ENCODE data around the gene BZW1.

BZW1 gene

DNA sequence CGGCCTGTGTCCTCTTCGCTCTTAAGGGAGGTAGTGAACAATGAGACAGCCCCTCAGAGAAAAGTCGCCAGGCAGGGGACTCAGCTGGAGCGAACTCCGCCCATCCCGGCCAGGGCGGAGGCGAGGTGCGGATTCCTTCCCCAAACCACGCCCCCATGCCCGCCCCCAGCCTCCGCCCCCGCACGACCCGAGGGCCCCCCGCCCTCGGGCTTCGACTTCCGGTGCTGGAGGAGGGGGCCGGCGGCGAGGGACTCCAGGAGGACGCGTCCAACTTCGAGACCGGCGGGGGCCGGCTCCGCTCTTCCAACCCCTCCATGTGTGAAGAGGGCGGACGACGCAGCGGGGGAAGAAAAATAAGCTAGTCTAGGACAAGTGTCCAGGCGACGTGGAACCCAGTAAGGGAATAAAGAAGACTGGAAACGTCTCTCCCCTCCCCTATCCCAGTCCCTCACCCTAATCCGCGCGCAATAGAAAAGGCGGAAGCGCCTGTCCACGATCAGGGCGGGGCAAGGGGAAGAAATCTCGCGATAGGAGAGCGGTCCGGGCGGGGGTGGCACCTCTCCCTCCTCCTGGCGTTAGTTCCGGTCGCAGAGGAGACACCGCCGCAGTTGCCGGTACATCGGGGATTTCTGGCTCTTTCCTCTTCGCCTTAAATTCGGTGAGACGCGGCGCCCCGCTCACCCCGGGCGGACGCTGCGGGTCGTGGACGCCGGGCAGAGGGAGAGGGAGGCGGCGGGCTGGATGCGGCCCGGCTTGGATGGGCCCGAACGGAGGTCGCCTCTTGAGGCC lies at the start of gene BZW1:
Gene BZW1 (plus strand): TSS at position 578 of the 789 bp plus-strand sequence. CDS start 1,308 bp downstream, outside the sequence.
- DNase-seq, result peak; percentile 98

DNA sequence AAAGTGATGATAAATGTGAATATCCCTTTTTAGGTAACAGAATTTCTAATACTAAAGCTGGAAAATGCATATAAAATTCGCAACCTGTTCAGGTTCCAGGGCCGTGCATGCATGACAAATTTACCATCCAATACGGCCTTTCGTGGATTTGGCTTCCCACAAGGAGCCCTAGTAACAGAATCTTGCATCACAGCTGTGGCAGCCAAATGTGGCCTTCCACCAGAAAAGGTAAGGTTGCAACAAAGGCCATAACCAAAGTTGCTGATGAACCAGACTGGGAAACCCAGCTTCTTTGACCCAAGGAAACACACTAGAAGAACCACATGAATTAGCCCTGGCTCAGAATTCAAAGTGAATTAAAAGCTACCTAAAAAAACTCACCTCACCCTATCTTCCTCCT lies 49.6 kb upstream of the BZW1 start:
- DNase-seq, result no peak

DNA sequence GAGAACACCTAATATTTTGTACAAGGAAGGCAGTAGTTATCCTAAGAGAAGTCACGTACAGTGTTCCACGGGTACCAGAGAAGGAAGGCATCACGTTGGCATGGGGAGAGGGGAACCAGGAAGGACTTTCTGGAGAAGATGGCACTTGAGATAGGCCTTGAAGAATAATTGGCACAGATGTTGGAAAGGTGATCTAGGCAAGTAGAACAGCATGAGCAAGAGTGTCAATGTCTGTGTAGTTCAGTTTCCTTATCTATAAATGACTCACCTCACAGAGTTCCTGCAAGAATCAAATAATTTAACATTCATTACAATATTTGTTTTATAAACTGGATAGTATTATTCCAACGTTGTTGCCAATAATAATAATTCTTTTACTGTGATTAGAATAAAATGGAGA lies 48.3 kb upstream of the BZW1 start:
- DNase-seq, result no peak

DNA sequence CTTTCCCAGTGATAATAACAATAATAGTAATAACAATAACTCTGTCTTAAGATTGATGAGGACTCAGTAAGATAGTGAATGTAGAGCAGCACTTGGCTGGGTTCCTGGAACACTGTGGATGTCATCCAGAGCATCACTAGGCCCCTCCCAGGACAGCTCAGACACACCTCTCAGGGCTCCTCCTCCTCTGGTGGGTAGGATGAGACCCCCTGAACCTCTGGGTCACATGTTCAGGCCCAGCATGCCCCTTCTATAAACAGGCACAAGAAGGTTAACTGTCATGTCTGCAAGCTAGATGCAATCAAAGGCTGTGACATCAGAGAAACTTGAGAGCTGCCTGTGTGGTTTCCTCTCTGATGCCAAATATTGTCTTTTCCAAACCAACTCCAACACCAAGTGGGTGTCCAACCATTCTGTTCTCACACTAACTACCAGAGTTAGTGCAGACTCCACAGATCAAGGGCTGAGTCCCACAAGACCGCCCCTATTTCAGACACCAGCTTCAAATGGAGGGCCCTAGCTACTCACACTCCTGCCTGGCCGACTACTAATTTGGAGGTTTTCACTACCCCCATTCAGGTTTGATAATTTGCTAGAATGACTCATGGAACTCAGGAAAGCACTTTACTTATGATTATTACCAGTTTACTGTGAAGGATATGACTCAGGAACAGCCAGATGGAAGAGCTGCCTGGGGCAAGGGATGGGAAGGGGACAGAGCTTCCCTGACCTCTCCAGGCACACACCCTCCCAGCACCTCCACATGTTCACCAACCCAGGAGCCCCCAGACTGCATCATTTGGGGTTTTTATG lies 46.4 kb upstream of the BZW1 start:
- DNase-seq, result peak; percentile 82

DNA sequence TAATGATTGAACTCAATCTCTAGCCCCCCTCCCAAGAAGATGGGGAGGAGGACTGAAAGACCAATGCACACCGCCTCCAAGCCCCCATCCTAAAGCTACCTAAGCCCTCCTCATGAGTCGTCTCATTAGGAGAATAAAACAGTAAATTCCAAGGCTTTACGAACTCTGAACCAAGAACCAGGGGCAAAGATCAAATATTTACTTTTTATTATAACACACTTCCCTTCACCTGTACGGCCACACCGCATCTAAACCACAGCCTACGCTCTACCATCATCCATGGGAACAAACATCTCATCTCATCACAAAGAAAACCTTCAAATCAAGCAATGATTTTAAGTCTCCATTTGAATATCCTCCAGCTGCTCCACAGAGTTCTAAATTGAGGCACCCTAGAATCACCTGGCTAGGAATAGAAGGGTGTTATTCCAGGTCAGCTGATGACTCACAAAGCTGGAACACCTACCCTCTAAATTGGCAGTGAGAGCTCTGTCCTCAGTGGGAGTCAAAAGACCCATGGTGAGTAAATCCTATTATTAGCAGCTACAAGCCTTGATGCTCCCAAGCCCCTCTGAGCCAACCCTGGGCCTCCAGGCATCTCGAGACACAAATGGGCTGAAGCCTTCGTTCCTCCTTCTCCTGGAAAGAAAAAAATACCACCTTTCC lies 45.6 kb upstream of the BZW1 start:
- no peak for DNase-seq

DNA sequence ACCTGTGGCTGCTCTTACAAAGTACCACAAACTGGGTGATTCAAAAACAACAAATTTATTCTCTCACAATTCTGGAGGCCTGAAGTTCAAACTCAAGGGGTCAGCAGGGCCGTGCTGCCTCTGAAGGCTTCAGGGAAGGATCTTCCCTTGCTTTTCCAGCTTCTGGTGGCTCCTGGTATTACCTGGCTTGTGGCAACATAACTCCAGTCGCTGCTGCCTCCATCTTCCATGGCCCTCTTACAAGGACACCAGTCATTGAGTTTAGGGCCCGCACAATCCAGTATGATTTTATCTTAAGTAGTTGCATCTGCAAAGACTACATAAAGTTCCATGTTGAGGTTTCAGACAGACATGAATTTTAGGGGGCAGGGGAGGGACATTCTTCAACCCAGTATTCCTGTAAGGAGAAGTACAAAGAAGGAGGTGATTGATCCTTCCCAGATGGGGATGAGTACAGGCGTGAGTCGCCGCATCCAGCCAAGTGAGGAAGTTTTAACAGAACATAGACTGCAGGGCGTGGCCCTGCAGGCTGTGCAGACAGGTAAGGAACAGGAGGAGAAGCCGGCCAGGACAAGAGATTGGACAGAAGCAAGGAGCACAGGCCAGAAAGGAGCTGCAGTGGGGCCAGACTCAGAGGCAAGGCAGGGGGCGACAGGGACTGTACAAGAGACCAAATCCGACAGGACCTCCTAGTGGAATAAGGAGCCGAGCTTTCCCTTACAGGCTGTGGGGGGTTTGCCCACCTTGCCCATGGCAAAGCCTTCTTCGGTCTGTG lies 44.4 kb upstream of the BZW1 start:
- no peak for DNase-seq

DNA sequence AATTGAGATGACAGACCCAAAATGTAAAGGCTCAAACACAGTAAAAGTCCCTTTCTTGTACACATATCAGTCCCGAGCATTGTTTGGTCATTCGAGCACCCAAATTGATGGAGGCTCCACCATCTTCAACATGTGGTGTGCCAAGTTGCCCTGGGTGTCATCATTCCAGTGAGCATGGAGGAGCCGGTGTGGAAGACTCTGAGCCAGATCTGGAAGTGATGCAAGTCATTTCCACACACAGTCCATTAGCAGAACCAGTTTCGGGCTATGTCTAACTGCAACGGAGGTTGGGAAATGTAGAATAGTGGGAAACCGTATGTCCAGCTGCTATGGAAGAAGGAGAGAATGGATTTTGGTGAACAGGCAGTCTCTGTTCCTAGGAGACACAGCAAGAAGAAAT lies 40.9 kb upstream of the BZW1 start:
- DNase-seq, result no peak

DNA sequence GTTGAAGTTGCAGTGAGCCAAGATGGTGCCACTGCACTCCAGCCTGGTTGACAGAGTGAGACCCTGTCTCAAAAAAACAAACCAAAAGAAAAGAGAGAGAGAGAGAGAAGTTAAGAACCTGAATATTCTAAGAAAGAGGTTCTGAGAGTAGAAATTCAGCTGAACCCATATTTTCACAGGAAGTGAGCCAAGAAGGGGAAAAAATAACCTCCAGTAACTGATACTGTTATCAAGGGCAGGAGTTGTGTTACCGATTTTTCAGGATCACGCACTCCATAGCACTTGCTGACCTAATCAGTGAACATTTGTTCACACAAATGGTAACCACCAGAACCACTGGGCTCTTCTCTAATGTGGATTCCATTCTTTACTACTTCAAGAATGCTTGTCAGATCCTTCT lies 39.1 kb upstream of the BZW1 start:
- DNase-seq, result no peak

DNA sequence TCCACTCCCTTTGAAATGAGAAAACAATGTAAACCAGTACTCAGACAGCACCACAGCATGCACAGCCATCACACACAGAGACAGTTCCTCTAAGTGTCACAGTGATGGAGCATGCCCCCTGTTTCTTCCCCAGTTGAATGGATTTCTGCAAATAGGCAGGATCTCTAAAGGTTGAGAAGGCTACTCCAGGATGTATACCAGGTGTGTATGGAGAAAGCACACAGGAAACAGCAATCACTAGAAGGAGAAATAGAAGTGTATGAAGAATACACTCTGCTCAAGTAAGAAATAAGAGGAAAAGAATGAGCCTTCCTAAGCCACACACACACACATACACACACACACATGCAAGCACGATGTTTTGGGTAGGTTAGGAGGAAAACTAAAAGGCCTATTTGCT lies 38.6 kb upstream of the BZW1 start:
- no peak for DNase-seq

DNA sequence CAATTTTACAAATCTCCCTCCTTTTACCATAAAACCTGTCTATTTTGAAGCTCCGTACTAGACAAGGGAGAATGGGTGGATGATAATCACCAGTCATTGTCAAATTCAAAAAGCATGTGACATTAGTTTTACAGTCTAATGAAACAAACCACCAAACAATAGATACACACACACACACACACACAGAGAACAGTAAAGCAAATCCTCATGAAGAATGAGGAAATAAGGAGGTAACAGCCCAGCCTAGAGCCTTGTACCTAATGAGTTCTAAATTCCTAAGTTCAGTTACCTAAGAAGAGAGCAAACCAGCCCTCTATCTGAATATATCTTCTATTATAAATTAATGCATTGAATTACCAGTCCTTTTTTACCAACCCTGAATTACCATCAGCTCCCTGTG lies 36.8 kb upstream of the BZW1 start:
- DNase-seq, result no peak

DNA sequence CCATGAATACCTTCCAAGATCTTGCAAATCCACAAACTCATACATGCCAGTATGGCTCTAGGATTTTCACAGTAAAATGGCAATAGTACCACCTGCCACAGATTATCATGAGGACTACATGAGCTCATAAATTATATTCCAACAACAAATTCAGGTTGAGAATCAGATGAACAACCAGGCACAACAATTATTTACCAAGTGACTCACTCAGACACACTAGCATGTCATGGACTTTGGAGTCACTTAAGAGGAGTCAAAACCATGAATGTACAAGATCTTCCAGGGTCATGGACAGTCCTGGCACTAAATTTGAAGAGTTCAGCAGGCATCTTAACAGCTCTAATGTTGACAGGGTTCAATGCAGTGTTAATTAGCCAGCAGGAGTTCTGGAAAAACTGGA lies 34.4 kb upstream of the BZW1 start:
- no peak for DNase-seq

DNA sequence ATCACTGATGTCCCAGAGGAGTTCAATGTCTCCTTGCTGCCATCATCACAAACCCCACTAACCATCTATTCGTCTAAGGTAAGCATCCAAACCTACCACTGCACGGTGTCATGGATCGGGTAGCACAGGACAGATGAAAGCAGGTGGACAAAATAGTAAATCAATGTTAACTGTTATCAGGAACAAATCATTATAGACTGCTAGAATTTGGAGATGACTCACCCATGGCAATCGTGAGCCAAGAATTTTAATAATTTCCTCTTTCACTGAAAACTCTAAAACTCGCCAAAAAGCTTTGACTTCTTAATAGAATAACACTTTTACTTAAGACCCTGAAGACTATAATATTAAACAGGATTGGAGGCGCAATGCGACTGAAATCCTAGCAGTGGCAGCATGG lies 33.7 kb upstream of the BZW1 start:
- DNase-seq, result no peak

DNA sequence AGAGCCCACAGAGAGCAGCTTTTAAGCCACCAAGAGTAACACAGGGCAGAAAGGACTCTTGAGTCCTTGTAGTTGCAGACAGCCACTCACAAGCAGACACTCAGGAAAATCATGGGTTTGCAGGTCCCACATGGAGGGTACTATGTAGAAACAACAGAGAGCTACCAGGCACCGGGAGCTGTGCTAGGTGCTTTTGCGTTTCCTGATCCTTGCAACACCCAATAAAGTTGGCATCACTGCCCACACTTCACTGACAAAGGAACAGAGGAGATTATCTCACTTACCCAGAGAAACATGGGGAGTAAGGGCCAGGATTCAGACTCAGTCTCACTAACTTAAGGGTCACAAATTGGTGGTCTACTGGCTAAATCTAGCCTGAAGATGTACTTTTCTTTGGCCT lies 32.5 kb upstream of the BZW1 start:
- no peak for DNase-seq

DNA sequence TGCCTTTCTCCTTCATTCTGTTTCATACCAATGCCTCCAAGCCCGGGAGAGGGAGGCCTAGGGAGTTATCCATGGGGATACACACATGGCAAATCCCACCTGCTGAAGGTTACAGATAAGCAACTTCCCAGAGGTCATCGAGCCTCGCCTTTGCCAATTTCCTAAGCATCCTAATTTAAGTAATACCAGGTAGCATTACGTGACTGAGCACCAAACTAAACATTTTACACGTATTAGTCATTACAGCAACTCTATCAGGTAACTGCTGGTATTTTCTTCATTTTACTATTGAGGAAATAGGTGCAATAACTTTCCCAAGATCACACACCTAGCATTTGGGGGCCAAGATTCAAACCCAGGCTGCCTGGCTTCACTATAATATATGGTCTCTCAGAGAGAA lies 30.1 kb upstream of the BZW1 start:
- no peak for DNase-seq

DNA sequence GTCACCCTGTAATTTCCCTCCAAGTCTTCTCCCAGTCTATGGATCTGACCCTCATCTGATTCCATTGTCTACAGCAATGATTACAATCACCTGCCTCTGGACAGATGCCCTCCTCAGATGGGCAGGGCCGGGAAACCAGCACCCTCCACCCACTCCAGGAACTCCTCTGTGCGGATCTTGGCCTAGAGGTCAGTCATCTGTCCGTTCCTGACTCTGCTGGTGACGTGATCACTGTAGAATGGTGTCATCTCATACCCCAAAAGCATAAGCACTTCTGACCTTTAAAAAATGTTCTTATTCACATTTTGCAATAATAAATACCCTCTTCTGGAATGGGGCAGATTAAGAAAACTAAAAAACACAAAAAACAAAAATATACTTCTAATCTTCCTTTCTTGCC lies 29.5 kb upstream of the BZW1 start:
- DNase-seq, result no peak

DNA sequence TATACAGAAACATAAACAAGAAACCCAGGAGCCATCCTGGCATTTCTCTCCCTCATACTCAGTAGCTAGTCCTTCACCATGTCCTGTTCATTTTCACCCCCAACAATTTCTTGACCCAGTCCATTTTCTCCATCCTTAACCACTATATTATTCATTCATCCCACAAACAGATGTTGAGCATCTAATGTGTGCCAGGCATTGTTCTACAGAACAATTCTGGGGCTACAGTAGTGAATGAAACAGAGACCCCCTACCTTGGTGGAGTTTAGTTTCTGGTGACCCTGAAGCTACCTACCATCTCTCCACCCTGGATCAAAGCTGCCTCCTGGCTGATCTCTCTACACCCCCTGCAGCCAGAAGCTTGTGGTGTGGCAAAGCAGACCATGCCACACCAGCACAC lies 27.5 kb upstream of the BZW1 start:
- no peak for DNase-seq

DNA sequence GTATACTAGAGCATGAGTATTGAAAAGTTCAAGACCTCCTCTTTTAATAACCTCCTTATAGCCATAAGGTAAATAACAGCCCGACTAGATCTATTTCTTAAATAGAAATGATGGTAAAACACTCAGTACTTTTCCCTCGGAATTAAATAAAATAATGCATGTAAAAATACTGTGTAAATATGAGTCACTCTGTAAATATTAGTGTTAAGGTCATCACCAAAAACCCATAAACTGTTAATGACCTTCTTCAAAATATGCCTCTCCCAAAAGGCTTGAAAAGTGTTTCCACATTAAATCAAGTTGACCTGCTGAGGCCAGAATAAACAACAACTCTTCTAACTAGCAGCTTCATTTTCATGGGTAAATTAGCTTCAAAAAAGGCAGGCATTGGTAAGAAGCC lies 25.3 kb upstream of the BZW1 start:
- DNase-seq, result no peak

DNA sequence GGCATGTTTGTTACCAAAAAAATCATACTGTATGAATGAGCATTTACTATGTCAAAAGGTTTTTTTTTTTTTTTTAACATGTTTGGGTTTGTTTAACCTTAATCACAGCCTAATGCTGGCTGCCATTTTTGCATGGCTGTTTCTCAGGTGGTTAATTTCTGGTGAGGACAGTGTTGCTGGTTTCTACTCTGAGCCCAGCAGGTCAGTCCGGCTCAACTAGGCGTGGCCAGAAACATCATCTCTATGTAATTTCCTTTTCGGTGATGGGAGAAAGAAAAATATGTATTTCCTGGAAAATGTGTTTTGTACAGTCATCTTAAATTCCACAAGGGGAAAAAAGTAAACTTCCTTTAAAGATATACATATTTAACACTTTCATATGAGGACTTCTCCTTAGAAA lies 24.9 kb upstream of the BZW1 start:
- DNase-seq, result peak; percentile 44

DNA sequence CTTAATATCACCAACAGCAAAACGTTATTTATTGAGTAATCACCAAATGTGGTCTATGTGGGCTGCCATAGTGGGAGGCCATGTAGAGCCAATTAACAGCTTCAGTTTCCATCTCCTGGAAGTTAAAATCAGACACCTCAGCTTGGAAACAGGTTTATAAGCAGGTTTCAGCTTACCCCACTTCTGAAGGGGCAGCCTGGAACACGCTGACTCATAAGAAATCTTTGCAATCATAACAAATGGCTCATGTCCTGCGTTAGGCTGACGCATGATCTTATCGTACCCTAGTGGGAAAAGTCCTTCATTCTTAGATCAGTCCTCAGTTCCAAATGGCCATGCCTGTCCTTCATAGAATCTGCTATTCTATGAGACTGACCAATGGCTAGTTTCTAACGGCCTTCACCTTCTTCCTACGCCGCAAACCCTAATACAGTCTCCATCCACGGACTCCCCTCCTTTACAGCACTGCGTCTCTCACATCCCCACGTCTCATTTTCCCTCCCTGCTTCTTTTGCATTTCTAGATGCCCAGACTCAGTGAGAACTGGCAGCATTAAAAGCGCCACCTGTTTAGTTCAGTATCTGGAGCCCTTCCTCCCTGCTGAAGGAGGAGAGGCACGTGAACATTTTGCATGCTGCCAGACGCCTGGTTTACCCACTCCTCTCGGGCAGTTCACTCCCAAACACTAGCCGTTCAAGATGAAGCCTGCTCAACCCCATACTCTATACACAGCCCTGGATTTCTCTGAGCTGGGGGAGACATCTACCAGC lies 24.2 kb upstream of the BZW1 start:
- DNase-seq, result peak; percentile 69

DNA sequence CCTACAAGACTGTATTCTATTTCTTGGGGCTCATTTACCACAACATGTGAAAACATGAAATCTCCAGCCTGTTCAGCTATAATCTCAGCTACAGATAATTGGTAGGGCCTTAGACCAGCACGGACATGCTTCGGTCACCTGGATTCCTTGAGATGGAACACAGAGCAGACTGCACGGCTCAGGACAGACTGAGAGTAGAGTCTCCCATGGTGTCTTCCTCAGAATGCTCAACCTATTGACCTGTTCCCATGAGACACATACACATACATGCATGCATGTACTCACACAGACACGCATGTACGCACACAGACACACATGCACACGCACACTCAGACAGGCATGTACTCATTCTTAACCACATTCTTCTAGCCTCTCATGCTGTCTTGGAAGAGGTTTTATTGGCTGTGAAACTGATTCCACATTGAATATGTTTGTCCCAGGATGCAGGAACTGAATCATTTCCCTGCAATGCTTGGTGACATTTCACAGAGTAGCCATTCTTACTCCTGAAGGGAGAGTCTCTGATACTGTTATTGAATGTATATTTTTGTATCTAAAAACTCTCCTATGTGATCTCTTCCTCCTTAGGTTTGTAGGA lies 23.5 kb upstream of the BZW1 start:
- no peak for DNase-seq

DNA sequence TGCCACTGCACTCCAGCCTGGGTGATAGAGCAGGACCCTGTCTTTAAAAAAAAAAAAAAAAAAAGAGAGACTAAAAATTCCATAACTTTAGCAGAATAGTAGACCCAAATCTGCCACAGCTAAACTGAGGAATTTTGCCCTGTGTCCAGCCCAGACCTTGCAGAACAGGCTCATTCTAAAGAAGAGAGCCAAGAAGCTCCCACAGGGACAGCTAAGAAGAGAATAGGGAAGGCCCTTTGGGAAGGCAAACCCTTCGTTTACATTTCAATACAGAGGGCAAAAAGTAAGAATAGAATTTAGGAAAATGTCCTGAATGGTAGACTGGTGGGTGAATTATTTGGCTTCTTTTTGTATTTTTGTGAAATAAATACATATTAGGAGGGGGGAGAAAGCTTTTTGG lies 21.5 kb upstream of the BZW1 start:
- no peak for DNase-seq

DNA sequence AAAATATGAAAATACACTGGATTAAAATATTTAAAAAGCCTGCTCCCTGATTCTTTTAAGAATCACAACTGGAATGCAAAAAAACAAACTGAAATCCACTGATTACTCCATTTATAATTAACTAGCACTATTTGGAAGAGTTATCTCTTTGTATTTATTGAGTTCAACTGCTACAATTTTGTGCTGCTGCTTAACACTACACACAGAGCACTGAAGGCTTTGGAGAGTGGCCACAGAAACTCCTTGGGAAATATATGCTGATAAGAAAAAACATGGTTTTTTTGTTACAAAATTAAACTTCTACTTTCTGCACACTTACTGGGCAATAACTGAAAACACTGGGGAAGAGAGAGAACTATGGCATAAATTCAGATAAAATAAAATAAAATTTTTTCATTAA lies 19.8 kb upstream of the BZW1 start:
- DNase-seq, result no peak
